ENCODE measurements around the gene FBXO11.
"Not testable (repeated sequence)": the region's sequence is repeated elsewhere in the genome, so short reads cannot be mapped to it uniquely, and the experiment has no call there.

FBXO11 gene

DNA sequence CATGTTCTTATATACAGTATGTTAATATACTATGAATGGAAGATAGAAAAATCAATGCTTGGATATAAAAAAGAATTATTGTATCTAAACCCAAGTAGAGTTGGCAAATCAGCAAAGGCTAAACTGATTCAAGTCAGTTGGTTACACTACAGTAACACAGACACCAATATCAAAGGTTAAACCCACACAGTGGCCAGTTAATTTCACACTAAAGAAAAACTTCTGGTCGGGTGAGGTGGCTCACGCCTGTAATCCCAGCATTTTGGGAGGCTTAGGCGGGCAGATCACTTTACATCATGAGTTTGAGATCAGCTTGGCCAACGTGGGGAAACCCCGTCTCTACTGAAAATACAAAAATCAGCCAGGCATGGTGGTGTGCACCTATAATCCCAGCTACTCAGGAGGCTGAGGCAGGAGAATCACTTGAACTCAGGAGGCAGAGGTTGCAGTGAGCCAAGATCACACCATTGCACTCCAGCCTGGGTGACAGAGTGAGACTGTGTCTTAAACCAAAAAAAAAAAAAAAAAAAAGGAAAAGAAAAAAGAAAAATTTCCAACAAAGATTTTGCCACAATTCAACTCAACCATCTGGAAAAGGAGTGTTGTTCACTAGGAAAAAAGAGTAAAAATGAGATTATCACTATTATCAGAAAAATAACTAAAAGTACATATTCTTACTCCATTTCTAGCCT, 9.0 kb downstream of the FBXO11 start:
- not testable (repeated sequence) for H3K36me3 ChIP-seq (ENCODE audit: control insufficient read depth in 1 of 2, insufficient read depth in 2 of 2, low read length in 2 of 2); H3K4me3 ChIP-seq (ENCODE audit: low read depth in 1 of 2, low read length in 2 of 2); H3K27ac ChIP-seq (ENCODE audit: low read length); H3K27me3 ChIP-seq (ENCODE audit: low read depth, low read length); H3K9me3 ChIP-seq (ENCODE audit: control insufficient read depth in 1 of 2, low read length in 2 of 2)
- H3K4me1 ChIP-seq (ENCODE audit: control insufficient read depth in 1 of 2, insufficient read depth in 2 of 2, low read length in 2 of 2) = peaks cover 8 to 51% of the 10 kb centered on the region in 2 donors

DNA sequence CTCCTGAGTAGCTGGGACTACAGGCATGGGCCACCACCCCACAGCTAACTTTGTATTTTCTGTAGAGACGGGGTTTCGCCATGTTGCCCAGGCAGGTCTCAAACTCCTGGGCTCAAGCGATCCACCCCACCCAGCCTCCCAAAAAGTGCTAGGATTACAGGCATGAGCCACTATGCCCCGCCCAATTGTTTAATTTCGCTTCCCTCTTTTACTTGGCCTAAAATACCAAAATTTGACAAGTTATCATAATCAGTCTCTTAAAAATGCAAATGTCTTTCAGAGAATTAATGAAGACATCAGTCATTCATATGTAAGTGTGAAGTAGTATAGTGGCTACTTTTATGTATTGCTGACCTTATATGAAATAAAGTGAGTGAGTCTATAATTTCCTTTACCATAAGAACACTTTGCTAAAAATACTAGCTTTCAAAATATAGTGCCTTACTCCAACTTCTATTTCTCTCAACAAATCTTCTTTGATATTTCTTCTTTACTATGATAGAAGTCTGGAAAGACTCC, 9.8 kb downstream of the FBXO11 start:
- Histone ChIP-seq H3K9me3 (ENCODE audit: control insufficient read depth in 1 of 2, low read length in 2 of 2) (no peaks in the 10 kb centered on the region), H3K36me3 (ENCODE audit: control insufficient read depth in 1 of 2, insufficient read depth in 2 of 2, low read length in 2 of 2) (peaks cover 0 to 3% of the 10 kb centered on the region in 2 donors), H3K4me1 (ENCODE audit: control insufficient read depth in 1 of 2, insufficient read depth in 2 of 2, low read length in 2 of 2) (peaks cover 6 to 55% of the 10 kb centered on the region in 2 donors), H3K4me3 (ENCODE audit: low read depth in 1 of 2, low read length in 2 of 2) (no peak overlapping the region), H3K27ac (ENCODE audit: low read length) (no peak overlapping the region), H3K27me3 (ENCODE audit: low read depth, low read length) (no peaks in the 10 kb centered on the region)

DNA sequence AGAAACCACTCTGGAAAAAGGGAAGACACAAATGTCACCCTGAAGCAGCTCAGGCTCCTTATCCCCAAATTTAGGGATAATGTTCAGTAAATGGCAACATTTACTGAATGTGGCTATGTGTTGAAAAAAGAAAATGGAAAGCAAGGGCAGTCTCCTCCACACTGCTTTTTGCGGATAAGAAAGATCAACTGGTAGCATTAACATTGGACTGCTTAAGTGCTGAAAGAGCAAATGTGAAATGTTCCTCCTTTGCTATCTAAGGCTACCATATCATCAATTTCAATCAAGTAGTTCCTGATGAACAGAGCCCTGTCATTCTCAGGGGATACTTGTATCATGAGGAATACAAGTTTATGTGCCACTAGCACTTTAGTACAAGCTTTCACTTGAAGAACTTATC, 12.5 kb downstream of the FBXO11 start:
- peaks cover 0 to 3% of the 10 kb centered on the region in 2 donors for H3K36me3 ChIP-seq (ENCODE audit: control insufficient read depth in 1 of 2, insufficient read depth in 2 of 2, low read length in 2 of 2)
- no peaks in the 10 kb centered on the region for H3K27me3 ChIP-seq (ENCODE audit: low read depth, low read length)
- H3K27ac ChIP-seq (ENCODE audit: low read length) = no peak overlapping the region
- H3K4me1 ChIP-seq (ENCODE audit: control insufficient read depth in 1 of 2, insufficient read depth in 2 of 2, low read length in 2 of 2) = peaks cover 6 to 54% of the 10 kb centered on the region in 2 donors
- no peaks in the 10 kb centered on the region for H3K9me3 ChIP-seq (ENCODE audit: control insufficient read depth in 1 of 2, low read length in 2 of 2)
- H3K4me3 ChIP-seq (ENCODE audit: low read depth in 1 of 2, low read length in 2 of 2) = no peak overlapping the region

GRCh38 chr2:47892338-47892730, 14.0 kb downstream of the FBXO11 start:
- Histone ChIP-seq H3K4me1 (ENCODE audit: control insufficient read depth in 1 of 2, insufficient read depth in 2 of 2, low read length in 2 of 2) (peaks cover 6 to 56% of the 10 kb centered on the region in 2 donors), H3K4me3 (ENCODE audit: low read depth in 1 of 2, low read length in 2 of 2) (no peak overlapping the region), H3K36me3 (ENCODE audit: control insufficient read depth in 1 of 2, insufficient read depth in 2 of 2, low read length in 2 of 2) (no peaks in the 10 kb centered on the region), H3K9me3 (ENCODE audit: control insufficient read depth in 1 of 2, low read length in 2 of 2) (no peaks in the 10 kb centered on the region), H3K27ac (ENCODE audit: low read length) (no peak overlapping the region), H3K27me3 (ENCODE audit: low read depth, low read length) (no peaks in the 10 kb centered on the region)

GRCh38 chr2:47891369-47892337, 14.6 kb downstream of the FBXO11 start:
- Histone ChIP-seq H3K27me3 (ENCODE audit: low read depth, low read length) (no peaks in the 10 kb centered on the region), H3K27ac (ENCODE audit: low read length) (no peak overlapping the region), H3K9me3 (ENCODE audit: control insufficient read depth in 1 of 2, low read length in 2 of 2) (no peaks in the 10 kb centered on the region), H3K4me1 (ENCODE audit: control insufficient read depth in 1 of 2, insufficient read depth in 2 of 2, low read length in 2 of 2) (peaks cover 6 to 56% of the 10 kb centered on the region in 2 donors), H3K36me3 (ENCODE audit: control insufficient read depth in 1 of 2, insufficient read depth in 2 of 2, low read length in 2 of 2) (no peaks in the 10 kb centered on the region), H3K4me3 (ENCODE audit: low read depth in 1 of 2, low read length in 2 of 2) (no peak overlapping the region)

DNA sequence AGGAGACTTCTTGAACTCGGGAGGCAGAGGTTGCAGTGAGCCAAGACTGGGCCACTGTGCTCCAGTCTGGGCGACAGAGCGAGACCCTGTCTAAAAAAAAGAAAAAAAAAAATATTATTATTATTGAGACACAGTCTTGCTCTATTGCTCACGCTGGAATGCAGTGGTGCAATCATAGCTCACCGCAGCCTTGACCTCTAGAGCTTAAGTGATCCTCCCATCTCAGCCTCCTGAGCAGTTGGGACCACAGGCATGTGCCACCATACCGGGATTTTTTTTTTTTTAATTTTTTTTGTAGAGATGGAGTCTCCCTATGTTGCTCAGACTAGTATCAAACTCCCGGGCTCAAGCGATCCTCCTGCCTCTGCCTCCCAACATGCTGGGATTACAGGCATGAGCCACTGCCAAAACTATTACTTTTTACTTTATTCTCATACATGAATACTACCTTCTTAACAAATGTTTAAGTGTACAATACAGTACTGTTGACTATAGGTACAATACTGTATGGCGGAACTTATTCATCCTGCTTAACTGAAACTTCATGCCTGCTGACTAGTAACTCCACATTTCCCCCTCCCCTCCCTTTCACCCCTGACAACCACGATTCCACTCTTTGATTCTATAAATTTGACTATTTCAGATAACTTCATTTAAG, 15.5 kb downstream of the FBXO11 start:
- Histone ChIP-seq H3K27me3 (ENCODE audit: low read depth, low read length) (no peaks in the 10 kb centered on the region), H3K4me1 (ENCODE audit: control insufficient read depth in 1 of 2, insufficient read depth in 2 of 2, low read length in 2 of 2) (peaks cover 6 to 51% of the 10 kb centered on the region in 2 donors), H3K27ac (ENCODE audit: low read length) (no peak overlapping the region), H3K9me3 (ENCODE audit: control insufficient read depth in 1 of 2, low read length in 2 of 2) (no peaks in the 10 kb centered on the region), H3K36me3 (ENCODE audit: control insufficient read depth in 1 of 2, insufficient read depth in 2 of 2, low read length in 2 of 2) (no peaks in the 10 kb centered on the region), H3K4me3 (ENCODE audit: low read depth in 1 of 2, low read length in 2 of 2) (no peak overlapping the region)

- Histone ChIP-seq H3K4me1 (ENCODE audit: control insufficient read depth in 1 of 2, insufficient read depth in 2 of 2, low read length in 2 of 2) (peaks cover 0 to 37% of the 10 kb centered on the region in 2 donors), H3K27me3 (ENCODE audit: low read depth, low read length) (no peaks in the 10 kb centered on the region), H3K36me3 (ENCODE audit: control insufficient read depth in 1 of 2, insufficient read depth in 2 of 2, low read length in 2 of 2) (no peaks in the 10 kb centered on the region), H3K27ac (ENCODE audit: low read length) (no peak overlapping the region), H3K9me3 (ENCODE audit: control insufficient read depth in 1 of 2, low read length in 2 of 2) (no peaks in the 10 kb centered on the region), H3K4me3 (ENCODE audit: low read depth in 1 of 2, low read length in 2 of 2) (no peak overlapping the region)
Measured at GRCh38 chr2:47888581-47889280, 17.6 kb downstream of the FBXO11 start.

DNA sequence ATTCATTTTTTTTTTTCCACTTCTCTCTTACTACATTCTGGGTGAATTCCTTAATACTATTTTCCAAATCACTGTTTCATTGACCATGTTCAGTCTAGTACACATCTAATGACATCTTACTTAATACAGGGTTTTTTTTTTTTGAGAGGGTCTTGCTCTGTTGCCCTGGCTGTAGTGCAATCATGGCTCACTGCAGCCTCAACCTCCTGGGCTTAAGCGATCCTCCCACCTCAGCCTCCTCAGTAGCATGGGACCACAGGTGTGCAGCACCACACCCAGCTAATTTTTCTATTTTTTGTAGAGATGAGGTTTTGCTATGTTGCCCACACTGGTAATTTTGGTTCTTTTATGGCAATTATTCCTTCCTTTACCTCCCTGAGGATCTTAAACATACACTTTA, 29.4 kb downstream of the FBXO11 start:
- H3K27me3 ChIP-seq (ENCODE audit: low read depth, low read length) = no peaks in the 10 kb centered on the region
- H3K27ac ChIP-seq (ENCODE audit: low read length) = no peak overlapping the region
- no peak overlapping the region for H3K4me3 ChIP-seq (ENCODE audit: low read depth in 1 of 2, low read length in 2 of 2)
- peaks cover 0 to 6% of the 10 kb centered on the region in 2 donors for H3K36me3 ChIP-seq (ENCODE audit: control insufficient read depth in 1 of 2, insufficient read depth in 2 of 2, low read length in 2 of 2)
- H3K4me1 ChIP-seq (ENCODE audit: control insufficient read depth in 1 of 2, insufficient read depth in 2 of 2, low read length in 2 of 2) = peaks cover 0 to 8% of the 10 kb centered on the region in 2 donors
- no peaks in the 10 kb centered on the region for H3K9me3 ChIP-seq (ENCODE audit: control insufficient read depth in 1 of 2, low read length in 2 of 2)

GRCh38 chr2:47872941-47873340, 33.4 kb downstream of the FBXO11 start:
- Histone ChIP-seq H3K27ac (ENCODE audit: low read length) (peak overlapping the region; percentile 18), H3K9me3 (ENCODE audit: control insufficient read depth in 1 of 2, low read length in 2 of 2) (no peaks in the 10 kb centered on the region), H3K27me3 (ENCODE audit: low read depth, low read length) (no peaks in the 10 kb centered on the region), H3K4me3 (ENCODE audit: low read depth in 1 of 2, low read length in 2 of 2) (no peak overlapping the region), H3K36me3 (ENCODE audit: control insufficient read depth in 1 of 2, insufficient read depth in 2 of 2, low read length in 2 of 2) (peaks cover 0 to 6% of the 10 kb centered on the region in 2 donors), H3K4me1 (ENCODE audit: control insufficient read depth in 1 of 2, insufficient read depth in 2 of 2, low read length in 2 of 2) (peaks cover under 1 to 22% of the 10 kb centered on the region in 2 donors)

DNA sequence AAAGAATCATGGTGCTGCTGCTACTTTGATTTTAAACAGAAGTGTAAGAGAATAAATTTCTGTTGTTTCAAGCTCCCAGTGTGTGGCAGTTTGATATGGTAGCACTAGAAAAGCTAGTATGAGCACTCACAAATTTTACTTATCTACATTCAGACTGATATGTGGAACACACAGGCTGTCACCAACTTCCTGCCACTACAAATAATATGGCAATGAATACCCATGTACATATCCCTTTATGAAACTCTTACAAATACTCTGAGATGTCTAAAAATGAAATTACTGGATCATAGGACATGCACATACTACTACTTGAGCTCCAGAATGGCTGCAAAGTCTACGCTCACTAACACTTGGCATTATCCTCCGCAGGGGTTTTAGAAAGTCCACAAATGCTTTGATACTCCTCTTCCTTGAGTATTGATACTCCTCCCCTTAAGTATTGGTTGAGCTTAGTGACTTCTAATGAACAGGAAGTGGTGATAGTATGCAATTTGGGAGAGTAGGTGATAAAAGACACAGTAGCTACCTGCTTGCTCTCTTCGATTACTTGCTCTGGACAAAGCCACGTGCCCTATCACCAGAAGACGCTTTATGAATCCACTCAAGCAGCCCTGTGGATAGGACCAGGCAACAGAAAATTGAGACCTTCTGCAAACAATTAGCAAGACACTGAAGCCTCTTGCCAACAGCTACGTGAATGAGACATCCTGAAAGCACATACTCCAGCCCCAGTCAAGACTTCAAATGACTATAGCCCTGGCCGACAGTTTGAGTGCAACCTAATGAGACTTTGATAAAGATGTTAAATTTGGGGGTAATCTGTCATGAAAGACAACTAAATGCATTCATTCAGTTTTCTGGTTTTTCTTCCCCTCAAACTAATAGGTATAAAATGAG, 35.4 kb downstream of the FBXO11 start:
- Histone ChIP-seq H3K36me3 (ENCODE audit: control insufficient read depth in 1 of 2, insufficient read depth in 2 of 2, low read length in 2 of 2) (peaks cover 0 to 6% of the 10 kb centered on the region in 2 donors), H3K27ac (ENCODE audit: low read length) (no peak overlapping the region), H3K27me3 (ENCODE audit: low read depth, low read length) (no peaks in the 10 kb centered on the region), H3K4me3 (ENCODE audit: low read depth in 1 of 2, low read length in 2 of 2) (no peak overlapping the region), H3K4me1 (ENCODE audit: control insufficient read depth in 1 of 2, insufficient read depth in 2 of 2, low read length in 2 of 2) (peaks cover 12 to 36% of the 10 kb centered on the region in 2 donors), H3K9me3 (ENCODE audit: control insufficient read depth in 1 of 2, low read length in 2 of 2) (no peaks in the 10 kb centered on the region)

Data from muscle layer of duodenum (tissue), 2 donors.